ENCODE measurements around the gene DYRK1B.
"Not testable (repeated sequence)": the region's sequence is repeated elsewhere in the genome, so short reads cannot be mapped to it uniquely, and the experiment has no call there.

The DYRK1B gene

GRCh38 chr19:39833464-39834286 is at the start of gene DYRK1B:
Gene DYRK1B, minus strand, starts transcription at chr19:39834162. Its CDS starts 2,295 bp downstream, at chr19:39831867.
- peak; percentile 96 for DNase-seq

GRCh38 chr19:39882645-39883044 is 48.7 kb upstream of the DYRK1B start:
- DNase-seq = not testable (repeated sequence)

- DNase-seq = peak; percentile 41
Observed at GRCh38 chr19:39881495-39882110, 47.6 kb upstream of the DYRK1B start.

GRCh38 chr19:39880241-39880640 is 46.3 kb upstream of the DYRK1B start:
- not testable (repeated sequence) for DNase-seq

GRCh38 chr19:39879796-39880195 is 45.8 kb upstream of the DYRK1B start:
- DNase-seq = not testable (repeated sequence)

GRCh38 chr19:39878866-39879265 is 44.9 kb upstream of the DYRK1B start:
- not testable (repeated sequence) for DNase-seq

- DNase-seq = no peak
Observed at GRCh38 chr19:39878398-39878797, 44.4 kb upstream of the DYRK1B start.

- not testable (repeated sequence) for DNase-seq
Observed at GRCh38 chr19:39877982-39878381, 44.0 kb upstream of the DYRK1B start.

- DNase-seq = peak; percentile 53
Observed at GRCh38 chr19:39877488-39877887, 43.5 kb upstream of the DYRK1B start.

- DNase-seq = not testable (repeated sequence)
Observed at GRCh38 chr19:39876486-39876885, 42.5 kb upstream of the DYRK1B start.

- DNase-seq = not testable (repeated sequence)
Observed at GRCh38 chr19:39875401-39875864, 41.5 kb upstream of the DYRK1B start.

GRCh38 chr19:39874404-39874803 is 40.4 kb upstream of the DYRK1B start:
- DNase-seq = no peak

- no peak for DNase-seq
Observed at GRCh38 chr19:39873385-39873784, 39.4 kb upstream of the DYRK1B start.

- no peak for DNase-seq
Observed at GRCh38 chr19:39871886-39872866, 38.2 kb upstream of the DYRK1B start.

GRCh38 chr19:39871362-39871761 is 37.4 kb upstream of the DYRK1B start:
- DNase-seq = no peak

GRCh38 chr19:39870171-39870971 is 36.4 kb upstream of the DYRK1B start:
- no peak for DNase-seq

- no peak for DNase-seq
Observed at GRCh38 chr19:39867952-39868351, 34.0 kb upstream of the DYRK1B start.

GRCh38 chr19:39867133-39867532 is 33.2 kb upstream of the DYRK1B start:
- no peak for DNase-seq

- no peak for DNase-seq
Observed at GRCh38 chr19:39865953-39866352, 32.0 kb upstream of the DYRK1B start.

GRCh38 chr19:39865186-39865585 is 31.2 kb upstream of the DYRK1B start:
- DNase-seq = no peak

- no peak for DNase-seq
Observed at GRCh38 chr19:39864118-39864517, 30.2 kb upstream of the DYRK1B start.

GRCh38 chr19:39858541-39858940 is 24.6 kb upstream of the DYRK1B start:
- no peak for DNase-seq

All from activated T-cell treated with anti-CD3 and anti-CD28 coated beads, Interleukin-2, amount 50 U/mL, for 1 hour (primary cell).